Measurements from ENCODE around the gene MAP6.

MAP6 gene

DNA sequence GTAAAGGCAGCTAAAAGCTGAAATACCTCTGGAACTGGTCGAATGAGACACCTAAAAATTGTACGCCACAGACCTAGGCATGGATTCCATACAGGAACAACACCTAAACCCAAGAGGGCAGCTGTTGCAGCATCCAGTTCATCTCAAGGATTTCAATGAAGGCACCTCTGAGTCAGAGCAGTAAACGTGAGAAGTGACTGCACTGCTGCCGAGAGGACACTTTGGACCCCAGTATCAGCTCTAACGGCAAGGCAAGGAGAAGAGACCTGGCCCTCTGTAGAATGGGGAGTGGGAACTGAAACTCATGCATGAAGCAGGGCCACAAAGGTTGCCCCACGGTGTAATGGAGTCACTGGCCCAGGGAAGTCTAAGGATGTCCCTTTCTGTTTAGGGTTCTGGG, 23.9 kb downstream of the MAP6 start:
- Histone ChIP-seq H3K27me3 (replicated peaks in 2 of 5; ENCODE audit: control insufficient read depth in 4 of 5, insufficient read depth in 5 of 5, low read length in 4 of 5) (peaks cover 0 to 5% (median 0%) of the 10 kb centered on the region in 5 experiments), H3K36me3 (ENCODE audit: control insufficient read depth in 4 of 4, insufficient read depth in 4 of 4, low read length in 3 of 4) (no peaks in the 10 kb centered on the region), H3K9me3 (ENCODE audit: control extremely low read depth in 1 of 5, control insufficient read depth in 4 of 5, insufficient read depth in 2 of 5, low read depth in 1 of 5, low read length in 4 of 5) (no peaks in the 10 kb centered on the region), H3K27ac (ENCODE audit: insufficient read depth in 1 of 2, low read depth in 1 of 2, low read length in 2 of 2, poor library complexity in 1 of 2, severe bottlenecking in 2 of 2) (no peak overlapping the region), H3K4me3 (ENCODE audit: control insufficient read depth in 1 of 7, extremely low read depth in 1 of 7, insufficient read depth in 4 of 7, low read depth in 2 of 7, low read length in 6 of 7) (no peak overlapping the region), H3K4me1 (ENCODE audit: control extremely low read depth in 1 of 4, control insufficient read depth in 4 of 4, insufficient read depth in 4 of 4, low read length in 3 of 4) (no peaks in the 10 kb centered on the region)
- ChIA-PET POLR2A (no interaction called here), CTCF (no interaction called here)
- DNase-seq = no peak
- 95% methylated on average over 5 of the region's 6 CpGs for WGBS (ENCODE audit: insufficient coverage)

GRCh38 chr11:75644370-75644769, 24.5 kb downstream of the MAP6 start:
- no peaks in the 10 kb centered on the region for H3K9me3 ChIP-seq (ENCODE audit: control extremely low read depth in 1 of 5, control insufficient read depth in 4 of 5, insufficient read depth in 2 of 5, low read depth in 1 of 5, low read length in 4 of 5)
- POLR2A ChIA-PET = no interaction called here
- no peaks in the 10 kb centered on the region for H3K36me3 ChIP-seq (ENCODE audit: control insufficient read depth in 4 of 4, insufficient read depth in 4 of 4, low read length in 3 of 4)
- no peak overlapping the region for H3K4me3 ChIP-seq (ENCODE audit: control insufficient read depth in 1 of 7, extremely low read depth in 1 of 7, insufficient read depth in 4 of 7, low read depth in 2 of 7, low read length in 6 of 7)
- CTCF ChIA-PET = no interaction called here
- H3K27ac ChIP-seq (ENCODE audit: insufficient read depth in 1 of 2, low read depth in 1 of 2, low read length in 2 of 2, poor library complexity in 1 of 2, severe bottlenecking in 2 of 2) = no peak overlapping the region
- peaks cover 0 to 5% (median 0%) of the 10 kb centered on the region in 5 experiments for H3K27me3 ChIP-seq (replicated peaks in 2 of 5; ENCODE audit: control insufficient read depth in 4 of 5, insufficient read depth in 5 of 5, low read length in 4 of 5)
- DNase-seq = no peak
- no peaks in the 10 kb centered on the region for H3K4me1 ChIP-seq (ENCODE audit: control extremely low read depth in 1 of 4, control insufficient read depth in 4 of 4, insufficient read depth in 4 of 4, low read length in 3 of 4)

DNA sequence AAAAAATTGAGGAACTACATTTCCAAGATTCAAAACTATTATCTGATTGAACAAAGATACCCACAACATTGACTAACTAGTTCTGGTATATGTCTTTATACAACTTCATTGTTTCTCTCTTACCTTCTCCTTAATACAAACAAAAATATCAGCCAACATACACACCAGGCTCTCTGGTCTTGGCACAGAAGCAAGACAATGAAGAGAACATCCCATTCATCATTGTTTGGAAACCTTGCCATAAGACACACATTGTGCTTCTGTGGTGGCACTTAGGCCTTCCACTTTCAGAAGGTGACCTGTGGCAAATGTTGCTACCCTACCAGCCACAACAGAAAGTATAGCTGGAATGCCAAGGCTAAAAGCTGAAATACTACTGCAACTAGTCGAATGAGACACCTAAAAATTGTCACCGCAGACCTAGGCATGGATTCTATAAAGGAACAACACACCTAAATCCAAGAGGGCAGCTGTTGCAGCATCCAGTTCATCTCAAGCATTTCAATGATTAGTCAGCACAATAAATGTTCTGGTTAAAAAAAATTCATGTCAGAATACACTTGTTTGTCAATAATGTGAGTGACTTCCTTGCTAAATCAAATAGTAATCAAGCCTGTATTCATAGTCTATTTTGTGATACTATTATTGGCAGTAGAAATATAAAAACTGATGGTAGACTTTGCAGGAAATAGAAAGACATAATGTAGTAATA, 26.3 kb downstream of the MAP6 start:
- H3K27ac ChIP-seq (ENCODE audit: insufficient read depth in 1 of 2, low read depth in 1 of 2, low read length in 2 of 2, poor library complexity in 1 of 2, severe bottlenecking in 2 of 2) = no peak overlapping the region
- no peak for DNase-seq
- CTCF ChIA-PET = interaction anchor here (1.2 to 1.6 kb wide), 2 partner anchors 13 to 48 kb away, joined by 4 to 7 read pairs; no protein-coding TSS in a partner anchor
- H3K36me3 ChIP-seq (ENCODE audit: control insufficient read depth in 4 of 4, insufficient read depth in 4 of 4, low read length in 3 of 4) = no peaks in the 10 kb centered on the region
- no peak overlapping the region for H3K4me3 ChIP-seq (ENCODE audit: control insufficient read depth in 1 of 7, extremely low read depth in 1 of 7, insufficient read depth in 4 of 7, low read depth in 2 of 7, low read length in 6 of 7)
- 100% methylated on average over 1 of the region's 2 CpGs for WGBS (ENCODE audit: insufficient coverage)
- peaks cover 0 to 4% (median 0%) of the 10 kb centered on the region in 5 experiments for H3K27me3 ChIP-seq (replicated peaks in 2 of 5; ENCODE audit: control insufficient read depth in 4 of 5, insufficient read depth in 5 of 5, low read length in 4 of 5)
- POLR2A ChIA-PET = no interaction called here
- no peaks in the 10 kb centered on the region for H3K9me3 ChIP-seq (ENCODE audit: control extremely low read depth in 1 of 5, control insufficient read depth in 4 of 5, insufficient read depth in 2 of 5, low read depth in 1 of 5, low read length in 4 of 5)
- H3K4me1 ChIP-seq (ENCODE audit: control extremely low read depth in 1 of 4, control insufficient read depth in 4 of 4, insufficient read depth in 4 of 4, low read length in 3 of 4) = no peaks in the 10 kb centered on the region

DNA sequence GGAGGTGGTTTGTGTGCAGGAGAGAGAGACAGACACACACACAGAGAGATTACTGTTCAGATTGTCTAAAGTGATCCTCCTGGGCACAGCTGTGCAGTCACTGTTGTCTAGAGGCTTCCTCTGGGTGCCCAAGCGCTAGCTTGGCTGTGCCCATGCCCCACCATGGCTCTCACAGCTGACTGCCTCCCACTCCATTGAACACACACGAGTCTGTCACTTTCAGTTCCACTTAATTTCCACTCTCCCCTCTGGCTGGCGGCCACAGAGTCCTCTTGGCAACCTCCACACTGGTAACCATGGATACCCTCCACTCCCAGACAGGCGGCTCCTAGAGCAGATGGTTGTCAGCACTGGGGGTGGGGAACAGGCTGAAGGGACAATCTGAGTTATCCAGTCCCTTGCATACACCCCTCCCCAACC, 29.1 kb downstream of the MAP6 start:
- no peaks in the 10 kb centered on the region for H3K4me1 ChIP-seq (ENCODE audit: control extremely low read depth in 1 of 4, control insufficient read depth in 4 of 4, insufficient read depth in 4 of 4, low read length in 3 of 4)
- H3K9me3 ChIP-seq (ENCODE audit: control extremely low read depth in 1 of 5, control insufficient read depth in 4 of 5, insufficient read depth in 2 of 5, low read depth in 1 of 5, low read length in 4 of 5) = no peaks in the 10 kb centered on the region
- ChIA-PET POLR2A (no interaction called here), CTCF (no interaction called here)
- no peaks in the 10 kb centered on the region for H3K36me3 ChIP-seq (ENCODE audit: control insufficient read depth in 4 of 4, insufficient read depth in 4 of 4, low read length in 3 of 4)
- peak; percentile 6 to 66 (median 41) for DNase-seq
- H3K27me3 ChIP-seq (replicated peaks in 2 of 5; ENCODE audit: control insufficient read depth in 4 of 5, insufficient read depth in 5 of 5, low read length in 4 of 5) = peaks cover 0 to 4% (median 0%) of the 10 kb centered on the region in 5 experiments
- WGBS (ENCODE audit: insufficient coverage) = 30% methylated on average over 2 of the region's 4 CpGs
- H3K27ac ChIP-seq (ENCODE audit: insufficient read depth in 1 of 2, low read depth in 1 of 2, low read length in 2 of 2, poor library complexity in 1 of 2, severe bottlenecking in 2 of 2) = no peak overlapping the region
- H3K4me3 ChIP-seq (ENCODE audit: control insufficient read depth in 1 of 7, extremely low read depth in 1 of 7, insufficient read depth in 4 of 7, low read depth in 2 of 7, low read length in 6 of 7) = no peak overlapping the region

DNA sequence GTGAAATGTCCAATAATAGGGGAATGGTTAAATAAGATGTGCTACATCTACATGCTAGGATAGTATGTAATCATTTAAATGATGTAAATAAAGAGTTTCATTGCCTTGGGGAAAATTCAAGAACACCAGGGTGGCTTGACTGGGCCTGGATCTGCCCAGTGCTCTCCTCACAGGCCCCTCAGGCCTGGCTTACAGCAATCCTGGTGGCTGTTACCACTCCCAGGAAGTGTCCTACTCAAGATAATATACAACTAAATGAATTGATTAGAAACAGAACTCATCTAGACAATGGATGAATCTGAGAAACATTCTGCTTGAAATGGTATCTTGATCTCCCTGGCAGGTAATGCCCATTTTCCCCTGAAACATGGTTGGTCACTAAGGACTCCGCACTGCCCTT, 30.8 kb downstream of the MAP6 start:
- Histone ChIP-seq H3K36me3 (ENCODE audit: control insufficient read depth in 4 of 4, insufficient read depth in 4 of 4, low read length in 3 of 4) (no peaks in the 10 kb centered on the region), H3K27me3 (replicated peaks in 2 of 5; ENCODE audit: control insufficient read depth in 4 of 5, insufficient read depth in 5 of 5, low read length in 4 of 5) (peaks cover 0 to 11% (median 0%) of the 10 kb centered on the region in 5 experiments), H3K4me3 (ENCODE audit: control insufficient read depth in 1 of 7, extremely low read depth in 1 of 7, insufficient read depth in 4 of 7, low read depth in 2 of 7, low read length in 6 of 7) (no peak overlapping the region), H3K27ac (ENCODE audit: insufficient read depth in 1 of 2, low read depth in 1 of 2, low read length in 2 of 2, poor library complexity in 1 of 2, severe bottlenecking in 2 of 2) (no peak overlapping the region), H3K4me1 (ENCODE audit: control extremely low read depth in 1 of 4, control insufficient read depth in 4 of 4, insufficient read depth in 4 of 4, low read length in 3 of 4) (no peaks in the 10 kb centered on the region), H3K9me3 (ENCODE audit: control extremely low read depth in 1 of 5, control insufficient read depth in 4 of 5, insufficient read depth in 2 of 5, low read depth in 1 of 5, low read length in 4 of 5) (no peaks in the 10 kb centered on the region)
- CTCF ChIA-PET = no interaction called here
- no peak for DNase-seq
- POLR2A ChIA-PET = no interaction called here
- 100% methylated on average over 1 of the region's 1 CpG for WGBS (ENCODE audit: insufficient coverage)

- Histone ChIP-seq H3K27me3 (replicated peaks in 2 of 5; ENCODE audit: control insufficient read depth in 4 of 5, insufficient read depth in 5 of 5, low read length in 4 of 5) (peaks cover 0 to 11% (median 0%) of the 10 kb centered on the region in 5 experiments), H3K27ac (ENCODE audit: insufficient read depth in 1 of 2, low read depth in 1 of 2, low read length in 2 of 2, poor library complexity in 1 of 2, severe bottlenecking in 2 of 2) (no peak overlapping the region), H3K4me1 (ENCODE audit: control extremely low read depth in 1 of 4, control insufficient read depth in 4 of 4, insufficient read depth in 4 of 4, low read length in 3 of 4) (no peaks in the 10 kb centered on the region), H3K36me3 (ENCODE audit: control insufficient read depth in 4 of 4, insufficient read depth in 4 of 4, low read length in 3 of 4) (no peaks in the 10 kb centered on the region), H3K4me3 (ENCODE audit: control insufficient read depth in 1 of 7, extremely low read depth in 1 of 7, insufficient read depth in 4 of 7, low read depth in 2 of 7, low read length in 6 of 7) (no peak overlapping the region), H3K9me3 (ENCODE audit: control extremely low read depth in 1 of 5, control insufficient read depth in 4 of 5, insufficient read depth in 2 of 5, low read depth in 1 of 5, low read length in 4 of 5) (no peaks in the 10 kb centered on the region)
- ChIA-PET POLR2A (no interaction called here), CTCF (no interaction called here)
- WGBS (ENCODE audit: insufficient coverage) = 77% methylated on average over 9 of the region's 16 CpGs
- DNase-seq = no peak
Measured at GRCh38 chr11:75635066-75635862, 33.6 kb downstream of the MAP6 start.

DNA sequence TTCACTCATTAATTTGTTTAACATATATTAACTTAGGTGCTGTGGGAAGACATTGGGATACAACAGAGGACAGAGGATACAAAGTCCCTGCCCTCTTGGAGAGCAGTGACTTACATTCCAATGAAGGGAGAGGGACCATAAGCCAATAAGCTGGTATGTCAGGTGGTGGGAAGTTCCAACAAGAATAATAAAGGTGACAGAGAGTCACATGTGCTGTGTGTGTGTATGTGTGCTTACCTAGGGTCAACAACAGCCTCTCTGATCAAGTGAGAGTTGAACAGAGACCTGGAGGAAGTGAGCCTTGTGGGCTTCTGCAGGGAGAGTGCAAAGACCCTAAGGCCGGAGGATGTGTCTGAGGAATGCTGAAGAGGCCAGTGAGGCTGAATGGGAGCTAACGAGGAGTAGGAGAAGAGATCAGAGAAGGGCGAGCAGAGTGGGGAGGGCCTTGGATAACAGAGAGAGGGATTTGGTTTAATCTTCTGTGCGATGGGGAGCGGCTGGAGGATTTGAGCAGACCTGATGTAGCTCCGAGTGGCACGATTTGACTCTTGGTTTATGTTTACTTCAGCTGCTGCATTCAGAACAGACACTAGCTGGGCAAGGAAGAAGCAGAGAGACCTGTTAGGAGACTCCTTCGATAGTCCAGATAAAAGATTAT, 35.3 kb downstream of the MAP6 start:
- no peaks in the 10 kb centered on the region for H3K4me1 ChIP-seq (ENCODE audit: control extremely low read depth in 1 of 4, control insufficient read depth in 4 of 4, insufficient read depth in 4 of 4, low read length in 3 of 4)
- POLR2A ChIA-PET = no interaction called here
- 96% methylated on average over 8 of the region's 8 CpGs for WGBS (ENCODE audit: insufficient coverage)

More for the DNA sequence above, 35.3 kb downstream of the MAP6 start:
- Histone ChIP-seq H3K27ac (ENCODE audit: insufficient read depth in 1 of 2, low read depth in 1 of 2, low read length in 2 of 2, poor library complexity in 1 of 2, severe bottlenecking in 2 of 2) (no peak overlapping the region), H3K27me3 (replicated peaks in 2 of 5; ENCODE audit: control insufficient read depth in 4 of 5, insufficient read depth in 5 of 5, low read length in 4 of 5) (peaks cover 0 to 11% (median 2%) of the 10 kb centered on the region in 5 experiments), H3K9me3 (ENCODE audit: control extremely low read depth in 1 of 5, control insufficient read depth in 4 of 5, insufficient read depth in 2 of 5, low read depth in 1 of 5, low read length in 4 of 5) (no peaks in the 10 kb centered on the region), H3K36me3 (ENCODE audit: control insufficient read depth in 4 of 4, insufficient read depth in 4 of 4, low read length in 3 of 4) (no peaks in the 10 kb centered on the region), H3K4me3 (ENCODE audit: control insufficient read depth in 1 of 7, extremely low read depth in 1 of 7, insufficient read depth in 4 of 7, low read depth in 2 of 7, low read length in 6 of 7) (no peak overlapping the region)
- CTCF ChIA-PET = no interaction called here
- no peak for DNase-seq

Data from common myeloid progenitor, CD34-positive (primary cell).